GM12801 (cell line): Measurements from ENCODE around the gene CA10.

Experiments used
- TF ChIP-seq, protein P1 (sequence below): IDR thresholded peaks from one replicate; pipeline ENCODE4 v1.5.1; 2011; ENCODE audit warnings: control low read depth; ENCODE audit not compliant: insufficient read length; ENCODE audit errors: extremely low read depth

CA10 gene

DNA sequence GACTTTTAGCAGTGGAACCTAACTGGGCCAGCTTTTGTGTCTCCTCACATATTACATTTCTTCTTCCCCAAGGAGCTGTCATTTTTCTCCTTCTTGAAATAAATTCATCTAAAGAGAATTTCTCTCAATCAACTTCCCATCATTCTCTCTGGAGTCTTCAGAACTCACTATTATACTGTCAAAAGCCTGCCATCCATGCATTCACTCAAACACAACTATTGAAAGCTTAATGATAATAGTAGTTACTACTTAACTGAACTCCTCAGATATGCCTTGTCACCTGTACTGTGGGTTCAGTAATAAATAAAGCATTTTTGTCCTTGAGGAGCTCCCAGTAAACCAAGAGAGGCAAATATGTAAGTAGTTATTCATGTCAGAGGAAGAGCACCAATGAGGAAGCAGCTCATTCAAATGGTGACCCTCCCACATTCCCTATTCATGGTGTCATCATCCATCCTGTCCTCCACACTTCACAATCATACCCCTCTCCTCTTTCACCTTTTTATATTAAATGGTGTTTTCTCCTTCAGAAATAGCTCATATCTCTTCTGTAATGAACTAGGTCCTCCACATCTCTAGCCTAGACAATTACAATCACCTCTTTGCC lies 162.6 kb downstream of the CA10 start:
- TF ChIP-seq, protein P1, sequence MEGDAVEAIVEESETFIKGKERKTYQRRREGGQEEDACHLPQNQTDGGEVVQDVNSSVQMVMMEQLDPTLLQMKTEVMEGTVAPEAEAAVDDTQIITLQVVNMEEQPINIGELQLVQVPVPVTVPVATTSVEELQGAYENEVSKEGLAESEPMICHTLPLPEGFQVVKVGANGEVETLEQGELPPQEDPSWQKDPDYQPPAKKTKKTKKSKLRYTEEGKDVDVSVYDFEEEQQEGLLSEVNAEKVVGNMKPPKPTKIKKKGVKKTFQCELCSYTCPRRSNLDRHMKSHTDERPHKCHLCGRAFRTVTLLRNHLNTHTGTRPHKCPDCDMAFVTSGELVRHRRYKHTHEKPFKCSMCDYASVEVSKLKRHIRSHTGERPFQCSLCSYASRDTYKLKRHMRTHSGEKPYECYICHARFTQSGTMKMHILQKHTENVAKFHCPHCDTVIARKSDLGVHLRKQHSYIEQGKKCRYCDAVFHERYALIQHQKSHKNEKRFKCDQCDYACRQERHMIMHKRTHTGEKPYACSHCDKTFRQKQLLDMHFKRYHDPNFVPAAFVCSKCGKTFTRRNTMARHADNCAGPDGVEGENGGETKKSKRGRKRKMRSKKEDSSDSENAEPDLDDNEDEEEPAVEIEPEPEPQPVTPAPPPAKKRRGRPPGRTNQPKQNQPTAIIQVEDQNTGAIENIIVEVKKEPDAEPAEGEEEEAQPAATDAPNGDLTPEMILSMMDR = no peak

DNA sequence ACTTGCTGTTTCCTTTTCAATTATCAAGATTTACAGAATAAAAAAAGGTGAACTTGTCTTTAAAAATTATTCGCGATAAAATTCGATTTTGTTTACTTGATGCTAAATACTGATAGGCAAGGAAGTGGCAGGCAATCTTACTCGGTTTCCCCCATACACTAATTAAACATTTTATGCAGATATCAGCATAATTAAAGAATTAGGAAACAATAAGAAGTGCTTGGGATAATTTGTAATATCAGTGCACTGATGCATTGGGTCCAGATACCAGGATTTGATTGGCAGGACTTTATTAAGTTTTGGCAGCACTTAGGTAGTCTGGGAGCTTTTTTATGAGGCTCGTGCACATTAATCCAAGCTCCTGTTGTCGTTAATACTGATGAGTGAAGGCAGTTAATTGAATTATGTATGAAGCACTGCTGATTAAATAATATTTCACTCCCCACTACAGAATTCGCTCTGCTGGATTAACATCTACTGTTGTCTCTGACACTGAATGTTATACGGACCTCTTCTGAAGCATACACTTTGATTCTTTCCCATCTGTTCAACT lies 165.6 kb downstream of the CA10 start:
- TF ChIP-seq, protein P1 = no peak

DNA sequence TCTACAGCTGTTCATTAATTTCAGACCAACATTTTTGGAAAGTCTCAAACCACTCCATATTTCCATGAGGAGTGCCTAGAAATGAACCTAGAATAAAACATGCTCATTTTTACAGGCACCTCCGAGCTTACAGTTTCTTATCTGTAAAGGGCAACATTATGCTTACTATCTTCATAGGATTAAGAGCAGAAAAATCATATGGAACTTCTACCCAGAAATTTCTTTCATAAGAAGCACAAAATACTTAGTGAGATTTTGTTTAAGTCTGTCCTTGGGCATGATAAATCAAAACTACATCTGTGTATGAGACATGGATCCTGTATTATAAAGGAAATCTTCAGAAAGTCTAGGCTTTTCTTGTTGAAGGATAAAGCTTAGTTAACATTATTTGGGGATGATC lies 187.4 kb downstream of the CA10 start:
- TF ChIP-seq, protein P1 = no peak

DNA sequence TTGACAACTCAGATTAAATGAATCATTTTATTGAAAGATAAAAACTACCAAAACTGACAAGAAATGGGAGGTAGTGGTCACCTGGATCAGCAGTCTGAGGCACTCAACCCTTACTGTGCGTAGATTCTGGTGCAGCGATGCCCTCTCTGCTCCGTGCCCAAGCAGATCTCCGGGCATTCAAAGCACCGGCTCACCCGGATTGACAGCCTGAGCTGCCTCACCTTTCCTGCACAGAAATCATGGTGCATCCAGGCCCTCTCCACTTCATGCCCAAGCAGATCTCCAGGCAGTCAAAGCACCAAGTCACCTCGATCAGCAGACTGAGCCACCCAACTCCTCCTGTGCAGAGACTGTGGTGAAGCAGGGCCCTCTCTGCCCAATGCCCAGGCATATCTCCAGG lies 196.8 kb downstream of the CA10 start:
- TF ChIP-seq, protein P1 = no peak

DNA sequence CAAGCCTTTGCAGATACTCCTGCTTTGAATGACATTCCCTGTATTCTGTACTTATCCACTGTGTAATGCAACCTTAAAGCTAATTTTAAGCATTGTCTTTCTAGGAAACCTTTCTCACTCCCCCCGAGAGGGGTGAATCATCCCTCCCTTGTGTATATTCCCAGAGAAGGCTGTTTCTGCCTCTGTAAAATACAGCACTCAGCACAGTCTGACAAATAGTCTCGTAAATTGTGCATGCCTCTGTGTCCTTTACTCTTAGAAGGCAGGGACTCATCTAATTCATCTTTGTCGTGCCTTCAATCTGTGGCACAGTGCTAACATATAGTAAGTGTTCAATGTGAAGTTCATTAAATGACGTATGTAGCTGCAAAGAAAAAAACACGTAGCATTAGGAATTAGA lies 200.7 kb downstream of the CA10 start:
- TF ChIP-seq, protein P1 = no peak

DNA sequence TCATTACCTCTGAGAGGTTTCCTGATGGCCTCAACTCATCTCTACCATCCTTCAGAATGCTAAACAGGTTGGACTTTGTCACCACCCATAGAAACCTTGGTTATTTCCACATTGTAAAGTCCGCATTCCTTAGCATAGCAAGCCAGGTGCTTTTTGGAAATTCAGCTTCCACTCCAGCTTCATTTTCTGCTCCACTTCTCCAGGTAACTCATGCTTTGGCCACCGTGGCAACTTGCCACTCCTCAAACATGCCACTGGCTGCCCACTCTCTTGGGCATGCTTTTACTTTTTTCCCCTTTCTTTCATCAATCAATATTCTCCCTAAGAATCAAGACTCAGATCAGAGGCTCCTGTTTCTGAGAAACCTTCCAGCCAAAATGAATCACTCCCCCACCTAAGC lies 203.3 kb downstream of the CA10 start:
- TF ChIP-seq, protein P1 = no peak

DNA sequence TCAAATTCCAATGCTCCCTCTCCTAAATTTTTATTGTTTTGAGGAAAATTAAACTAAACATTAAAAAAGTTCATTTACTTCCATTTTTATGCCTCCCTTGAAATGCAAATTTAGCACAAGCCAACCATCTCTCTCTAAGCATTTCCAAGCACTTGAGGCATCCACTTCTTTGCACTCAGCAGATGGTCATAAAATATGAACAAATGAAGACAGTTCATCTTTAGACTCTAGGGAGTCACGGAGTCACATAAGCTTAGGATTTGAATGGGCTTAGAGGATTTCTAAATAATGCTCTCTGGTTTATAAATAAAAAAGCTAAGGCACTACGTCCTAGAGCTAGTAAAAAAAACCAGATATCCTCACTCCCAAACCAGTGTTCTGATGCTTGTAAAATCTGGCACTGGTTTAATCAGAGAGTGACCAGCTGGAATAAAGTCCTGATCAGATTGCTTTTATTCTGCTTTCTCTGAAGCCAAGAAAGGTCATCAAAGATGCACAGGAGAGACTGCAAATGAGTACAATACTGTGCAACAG lies 204.2 kb downstream of the CA10 start:
- TF ChIP-seq, protein P1 = no peak

DNA sequence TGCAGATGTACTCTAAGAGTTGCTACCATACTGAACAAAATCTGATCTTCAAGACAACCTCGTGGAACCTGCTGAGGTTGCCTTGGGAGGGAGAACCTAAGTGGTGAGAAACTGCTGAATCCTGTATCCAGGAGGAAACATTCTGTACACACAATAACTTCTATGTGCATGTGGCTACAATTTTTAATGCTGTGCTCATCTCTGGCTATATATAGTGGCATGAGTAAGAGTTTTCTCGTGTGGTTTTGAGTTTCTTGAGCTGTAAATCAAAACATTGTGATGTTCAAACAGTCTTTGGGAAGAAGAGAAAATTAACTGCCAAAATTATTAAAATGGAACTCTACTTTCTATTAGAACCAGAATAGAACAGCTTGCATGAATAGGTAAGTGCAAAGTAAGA lies 206.8 kb downstream of the CA10 start:
- TF ChIP-seq, protein P1 = no peak
